PC-3 (cell line): ENCODE results near the gene ZNF438. TPM values are rescaled to one million over a fixed set of nuclear protein-coding genes. Genes with fewer than 3 reads are reported as not detected.

Experiments
- ATAC-seq: fragments of 200-7000 bp; cut with Tn5 transposase; 2 replicates; pipeline ENCODE4 v1.9.1; 2020; ENCODE audit warnings: mild to moderate bottlenecking, moderate library complexity
- BruUV-seq: library from RNA; stranded (reverse); fragments of 400-500 nt; replicated peaks from 2 replicates; lab custom pipeline; 2021; lab: Mats Ljungman, UMichigan
- CTCF ChIA-PET: fragments of 300-600 bp; sonication (Branson Sonifier 250); formaldehyde crosslinking; loops from one replicate; lab custom pipeline; 2022; ENCODE audit warnings: antibody characterized with exemption; lab: Charles Lee
- POLR2A ChIA-PET: fragments of 300-600 bp; sonication (Branson Sonifier 250); formaldehyde crosslinking; loops from one replicate; lab custom pipeline; 2022; ENCODE audit warnings: antibody characterized with exemption; ENCODE audit not compliant: unreplicated experiment; lab: Charles Lee
- DNase-seq: peaks from one replicate; pipeline ENCODE4 v3.0.0-alpha.2; 2015
- H2AFZ ChIP-seq: fragments of 300-600 bp; sonication (generic); 2 replicates; pipeline ENCODE4 v1.6.0; 2016; ENCODE audit warnings: antibody characterized with exemption, low read length
- H3F3A ChIP-seq: fragments of 300-600 bp; sonication (generic); one replicate; pipeline ENCODE4 v1.6.0; 2017; ENCODE audit warnings: antibody characterized with exemption, low read length, control low read depth, mild to moderate bottlenecking; ENCODE audit not compliant: unreplicated experiment
- H3K27ac ChIP-seq: fragments of 300-600 bp; sonication (generic); 2 replicates; pipeline ENCODE4 v1.5.1; 2016; ENCODE audit warnings: mild to moderate bottlenecking, low read length
- H3K27me3 ChIP-seq: fragments of 300-600 bp; sonication (generic); 2 replicates; pipeline ENCODE4 v1.6.1; 2016; ENCODE audit warnings: low read length, mixed read lengths
- H3K36me3 ChIP-seq: fragments of 300-600 bp; sonication (generic); 2 replicates; pipeline ENCODE4 v1.6.1; 2016; ENCODE audit warnings: low read depth, mixed run types, low read length, mixed read lengths
- H3K4me1 ChIP-seq: fragments of 300-600 bp; sonication (generic); 2 replicates; pipeline ENCODE4 v1.5.1; 2016; ENCODE audit warnings: low read length; ENCODE audit not compliant: insufficient read depth
- H3K4me2 ChIP-seq: fragments of 300-600 bp; sonication (generic); 2 replicates; pipeline ENCODE4 v1.6.0; 2016; ENCODE audit warnings: low read length
- H3K4me3 ChIP-seq: fragments of 300-600 bp; sonication (generic); 2 replicates; pipeline ENCODE4 v1.5.1; 2016; ENCODE audit warnings: mild to moderate bottlenecking, low read length, mixed read lengths
- H3K79me2 ChIP-seq: fragments of 300-600 bp; sonication (generic); 2 replicates; pipeline ENCODE4 v1.6.1; 2017; ENCODE audit warnings: low read length, mixed read lengths
- H3K9ac ChIP-seq: fragments of 300-600 bp; sonication (generic); 2 replicates; pipeline ENCODE4 v1.6.0; 2016; ENCODE audit warnings: mild to moderate bottlenecking, low read length
- H3K9me2 ChIP-seq: fragments of 300-600 bp; sonication (generic); replicated peaks from 2 replicates; pipeline ENCODE4 v1.6.1; 2016; ENCODE audit warnings: mixed run types, low read length, mixed read lengths
- H3K9me3 ChIP-seq: fragments of 300-600 bp; sonication (generic); 2 replicates; pipeline ENCODE4 v1.6.1; 2016; ENCODE audit warnings: low read length, mixed read lengths
- H4K20me1 ChIP-seq: fragments of 300-600 bp; sonication (generic); 2 replicates; pipeline ENCODE4 v1.6.1; 2016; ENCODE audit warnings: low read length, mixed read lengths
- EZH2 ChIP-seq: fragments of 300-600 bp; sonication (generic); IDR thresholded peaks from one replicate; pipeline ENCODE4 v1.6.1; 2017; ENCODE audit warnings: antibody characterized with exemption, mild to moderate bottlenecking, low read length; ENCODE audit not compliant: unreplicated experiment
- EZH2phosphoT487 ChIP-seq: fragments of 300-600 bp; sonication (generic); IDR thresholded peaks from 2 replicates; pipeline ENCODE4 v1.6.1; 2018; ENCODE audit warnings: mild to moderate bottlenecking, antibody characterized with exemption, low read length, borderline replicate concordance
- intact Hi-C: fragments of 100-400 bp; cut with micrococcal nuclease; formaldehyde crosslinking; loops from 2 replicates; pipeline ENCODE4 v1.9.0; 2023
- total RNA-seq: library from RNA; depleted of rRNA; stranded (reverse); fragments of >200 nt; gene quantifications from 2 replicates; pipeline ENCODE4 v1.2.3, GENCODE V29; 2014
- TF ChIP-seq, protein P1 (sequence below): fragments of 300-600 bp; sonication (generic); conservative IDR thresholded peaks from 2 replicates; pipeline ENCODE4 v1.5.1; 2017; ENCODE audit warnings: antibody characterized with exemption, low read depth, mild to moderate bottlenecking, low read length

The ZNF438 gene
- total RNA-seq, 1 experiment from 2014 or later = 0.98 TPM

- no peak for ATAC-seq
- Histone ChIP-seq H3K79me2 (no peaks in the 10 kb centered on the region), H3K9ac (no peak overlapping the region), H3F3A (no peaks in the 10 kb centered on the region), H3K36me3 (no peaks in the 10 kb centered on the region), H3K9me2 (no peaks in the 10 kb centered on the region), H3K27me3 (no peaks in the 10 kb centered on the region), H3K27ac (no peak overlapping the region), H3K4me2 (no peak overlapping the region), H2AFZ (no peak overlapping the region), H3K4me1 (no peaks in the 10 kb centered on the region), H3K9me3 (no peaks in the 10 kb centered on the region), H3K4me3 (no peak overlapping the region), H4K20me1 (no peaks in the 10 kb centered on the region)
- BruUV-seq = no TSS peak
- POLR2A ChIA-PET = no interaction called here
- intact Hi-C loops = no loop called here
- TF ChIP-seq EZH2 (no peak), EZH2phosphoT487 (no peak)
- TF ChIP-seq, protein P1, sequence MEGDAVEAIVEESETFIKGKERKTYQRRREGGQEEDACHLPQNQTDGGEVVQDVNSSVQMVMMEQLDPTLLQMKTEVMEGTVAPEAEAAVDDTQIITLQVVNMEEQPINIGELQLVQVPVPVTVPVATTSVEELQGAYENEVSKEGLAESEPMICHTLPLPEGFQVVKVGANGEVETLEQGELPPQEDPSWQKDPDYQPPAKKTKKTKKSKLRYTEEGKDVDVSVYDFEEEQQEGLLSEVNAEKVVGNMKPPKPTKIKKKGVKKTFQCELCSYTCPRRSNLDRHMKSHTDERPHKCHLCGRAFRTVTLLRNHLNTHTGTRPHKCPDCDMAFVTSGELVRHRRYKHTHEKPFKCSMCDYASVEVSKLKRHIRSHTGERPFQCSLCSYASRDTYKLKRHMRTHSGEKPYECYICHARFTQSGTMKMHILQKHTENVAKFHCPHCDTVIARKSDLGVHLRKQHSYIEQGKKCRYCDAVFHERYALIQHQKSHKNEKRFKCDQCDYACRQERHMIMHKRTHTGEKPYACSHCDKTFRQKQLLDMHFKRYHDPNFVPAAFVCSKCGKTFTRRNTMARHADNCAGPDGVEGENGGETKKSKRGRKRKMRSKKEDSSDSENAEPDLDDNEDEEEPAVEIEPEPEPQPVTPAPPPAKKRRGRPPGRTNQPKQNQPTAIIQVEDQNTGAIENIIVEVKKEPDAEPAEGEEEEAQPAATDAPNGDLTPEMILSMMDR = no peak
- DNase-seq = no peak
- CTCF ChIA-PET = no interaction called here
Observed at GRCh38 chr10:30854656-30855055, 177.0 kb downstream of the ZNF438 start.

DNA sequence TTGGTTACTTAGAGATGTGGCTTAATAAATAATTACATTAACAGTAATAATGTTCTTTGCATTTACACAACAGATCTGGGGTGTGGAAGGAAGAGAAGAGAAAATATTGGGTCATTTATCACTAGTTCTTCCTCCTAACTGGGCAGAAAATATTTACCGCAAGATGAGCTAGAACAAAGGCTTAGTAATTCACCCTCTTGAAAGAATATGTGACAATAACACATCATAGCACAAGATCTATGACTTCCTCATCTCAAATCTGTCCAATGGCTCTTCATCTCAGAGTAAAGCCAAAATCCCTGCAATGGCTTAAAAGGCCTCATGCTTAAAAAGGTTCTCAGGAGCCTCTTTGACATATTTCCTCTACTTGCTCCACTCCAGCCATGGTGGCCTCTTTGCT is 178.6 kb downstream of the ZNF438 start:
- H3K4me2 ChIP-seq = no peak overlapping the region
- no peaks in the 10 kb centered on the region for H3K4me1 ChIP-seq
- no peak overlapping the region for H3K4me3 ChIP-seq
- no peak overlapping the region for H2AFZ ChIP-seq
- POLR2A ChIA-PET = no interaction called here
- ATAC-seq (no peak), DNase-seq (no peak)
- TF ChIP-seq EZH2 (no peak), EZH2phosphoT487 (no peak)
- no peaks in the 10 kb centered on the region for H3K79me2 ChIP-seq
- H3K9me2 ChIP-seq = no peaks in the 10 kb centered on the region
- H3F3A ChIP-seq = no peaks in the 10 kb centered on the region
- no peak overlapping the region for H3K9ac ChIP-seq
- no peaks in the 10 kb centered on the region for H4K20me1 ChIP-seq
- intact Hi-C loops = no loop called here
- no peaks in the 10 kb centered on the region for H3K36me3 ChIP-seq
- no peak overlapping the region for H3K27ac ChIP-seq
- no TSS peak for BruUV-seq
- CTCF ChIA-PET = no interaction called here
- H3K27me3 ChIP-seq = no peaks in the 10 kb centered on the region
- no peaks in the 10 kb centered on the region for H3K9me3 ChIP-seq

DNA sequence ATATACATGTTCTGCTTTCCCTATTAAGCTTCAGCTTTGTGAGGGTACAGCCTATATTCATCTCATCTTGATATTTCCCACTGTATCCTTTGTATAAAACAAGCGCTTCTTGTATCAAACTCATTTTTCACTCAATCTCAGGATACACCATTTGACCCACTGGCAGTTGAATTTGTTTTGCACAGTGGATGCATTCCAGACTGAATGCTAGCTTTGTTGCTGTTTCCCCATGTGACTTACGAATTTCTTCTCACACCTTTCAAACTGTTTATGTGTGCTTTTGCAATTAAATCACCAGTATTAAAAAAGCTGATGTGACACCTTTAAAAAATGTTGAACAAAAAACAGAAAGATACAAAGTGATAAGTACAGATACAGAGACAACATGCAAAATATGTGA is 180.9 kb downstream of the ZNF438 start:
- H3K4me3 ChIP-seq = no peak overlapping the region
- no peak overlapping the region for H2AFZ ChIP-seq
- no TSS peak for BruUV-seq
- ATAC-seq = no peak
- H3K9me3 ChIP-seq = no peaks in the 10 kb centered on the region
- intact Hi-C loops = no loop called here
- no peak for DNase-seq
- H3K4me2 ChIP-seq = no peak overlapping the region
- H3K4me1 ChIP-seq = no peaks in the 10 kb centered on the region
- H3K27me3 ChIP-seq = no peaks in the 10 kb centered on the region
- ChIA-PET POLR2A (no interaction called here), CTCF (no interaction called here)
- no peaks in the 10 kb centered on the region for H3F3A ChIP-seq
- H4K20me1 ChIP-seq = no peaks in the 10 kb centered on the region
- TF ChIP-seq, protein P1 = no peak
- TF ChIP-seq EZH2 (no peak), EZH2phosphoT487 (no peak)
- H3K9me2 ChIP-seq = no peaks in the 10 kb centered on the region
- H3K36me3 ChIP-seq = no peaks in the 10 kb centered on the region
- H3K9ac ChIP-seq = no peak overlapping the region
- no peaks in the 10 kb centered on the region for H3K79me2 ChIP-seq
- no peak overlapping the region for H3K27ac ChIP-seq
